C4-2B (cell line): Measurements from ENCODE around the gene CCL3.
"Not testable (repeated sequence)": the region's sequence is repeated elsewhere in the genome, so short reads cannot be mapped to it uniquely, and the experiment has no call there.

Experiments
- CTCF ChIP-seq: fragments of 450-650 bp; conservative IDR thresholded peaks from 2 replicates; pipeline ENCODE4 v1.5.1; 2017; ENCODE audit warnings: mild to moderate bottlenecking
- ZFX ChIP-seq: fragments of 450-650 bp; IDR thresholded peaks from 2 replicates; pipeline ENCODE4 v1.6.1; 2017

- TF ChIP-seq CTCF, ZFX: not testable (repeated sequence)
Observed at GRCh38 chr17:36083691-36084090, 6.3 kb downstream of the CCL3 start.
